RWPE1 (cell line): ENCODE data around the gene NSMCE1.

Experiments used
- CTCF ChIA-PET: fragments of 350-600 bp; sonication (Branson Sonifier 250); formaldehyde crosslinking; extraction: SDS; loops from one replicate; lab custom pipeline; 2021; lab: Yijun Ruan, JAX
- POLR2A ChIA-PET: fragments of 400-600 bp; formaldehyde crosslinking; extraction: SDS; loops from one replicate; lab custom pipeline; 2020; ENCODE audit warnings: antibody characterized with exemption; ENCODE audit not compliant: low non-redundant PET; lab: Yijun Ruan, JAX
- DNase-seq: peaks from one replicate; pipeline ENCODE4 v3.0.0; 2012; ENCODE audit warnings: low spot score
- H3K27ac ChIP-seq: fragments of 450-650 bp; 2 replicates; pipeline ENCODE4 v1.5.1; 2017
- CTCF ChIP-seq: fragments of 450-650 bp; conservative IDR thresholded peaks from 2 replicates; pipeline ENCODE4 v1.5.1; 2017; ENCODE audit warnings: low read depth, mild to moderate bottlenecking

Gene NSMCE1

DNA sequence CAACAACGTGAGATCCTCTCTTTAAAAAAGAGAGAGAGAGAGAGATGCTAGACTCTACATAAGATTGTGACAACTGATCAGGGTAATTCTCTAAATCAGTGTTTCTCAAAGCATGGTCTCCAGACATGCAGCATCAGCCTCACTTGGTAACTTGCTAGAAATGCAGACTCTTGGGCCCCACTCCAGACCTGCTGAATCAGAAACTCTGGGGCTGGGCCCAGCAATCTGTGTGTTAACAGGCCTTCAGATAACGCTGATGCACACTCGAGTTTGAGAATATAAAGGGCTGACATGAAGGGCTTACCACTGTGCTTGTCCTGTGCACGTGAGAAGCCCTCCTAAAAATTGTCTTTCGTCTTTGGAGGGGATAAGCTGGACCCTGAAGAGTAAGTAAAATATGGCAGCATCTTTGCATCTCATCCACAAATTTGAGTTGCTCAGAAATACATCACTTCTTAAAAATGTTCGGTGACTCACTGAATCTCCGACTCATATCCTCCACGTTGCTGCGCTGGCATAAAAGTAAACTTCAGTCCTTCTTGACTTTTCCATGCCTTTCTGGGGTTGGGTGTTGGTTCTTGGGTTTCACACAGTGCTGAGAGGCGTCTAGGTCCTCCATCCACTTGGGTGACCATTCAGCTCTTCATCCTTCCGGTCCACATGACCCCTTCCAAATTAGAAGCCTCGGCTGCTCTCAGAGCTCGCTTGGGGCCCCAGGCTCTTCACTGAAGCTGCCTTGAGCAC, 91.4 kb downstream of the NSMCE1 start:
- H3K27ac ChIP-seq: no peak overlapping the region; the same call in 1 of the 2 replicates
- CTCF ChIA-PET: no interaction called here
- no peak for TF ChIP-seq CTCF
- peak; percentile 65 for DNase-seq
- POLR2A ChIA-PET: no interaction called here

DNA sequence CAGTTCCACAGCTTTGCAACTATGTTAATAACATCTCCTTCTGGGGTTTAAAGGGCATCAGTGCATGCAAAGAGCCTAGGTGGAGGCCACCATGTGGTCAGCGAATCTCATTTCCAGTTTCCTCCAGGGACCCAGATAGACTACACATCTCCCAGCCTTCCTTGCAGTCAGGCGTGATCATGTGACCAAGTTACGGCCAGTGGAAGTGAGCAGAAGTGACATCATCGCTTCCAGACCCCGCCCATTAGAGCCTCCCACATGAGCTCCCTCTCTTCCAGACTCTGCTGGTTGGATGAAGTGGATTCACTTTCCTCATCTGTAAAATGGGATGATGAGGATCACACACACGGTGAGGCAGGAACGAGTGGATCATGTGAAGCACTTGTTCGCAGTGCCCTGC, 92.7 kb downstream of the NSMCE1 start:
- no peak for DNase-seq
- CTCF ChIA-PET: no interaction called here
- no peak for TF ChIP-seq CTCF
- no peak overlapping the region for H3K27ac ChIP-seq
- POLR2A ChIA-PET: no interaction called here
